ENCODE data around the gene AOX1.
"Not testable (repeated sequence)": the region's sequence is repeated elsewhere in the genome, so short reads cannot be mapped to it uniquely, and the experiment has no call there.

AOX1 gene

DNA sequence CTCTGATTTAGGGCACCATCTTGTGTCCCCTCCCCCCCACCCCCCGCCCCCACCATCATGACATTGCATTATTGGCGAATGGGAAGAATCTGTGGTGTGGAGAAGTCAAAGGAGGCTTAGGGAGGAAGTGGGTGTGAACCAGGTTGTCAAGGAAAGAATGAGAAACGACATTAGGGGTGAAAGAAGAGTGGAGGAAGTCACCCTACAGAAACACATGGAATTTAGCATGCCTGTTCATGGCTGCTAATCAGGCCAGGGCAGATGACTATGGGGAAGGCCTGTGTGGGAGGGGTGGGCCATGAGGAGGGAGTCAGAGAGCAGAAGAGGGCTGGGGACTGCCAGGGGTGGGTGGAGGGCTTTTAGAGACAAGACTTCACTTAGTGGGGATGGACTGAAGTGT lies 81.6 kb downstream of the AOX1 start:
- no peak for DNase-seq (ENCODE audit: low spot score)

DNA sequence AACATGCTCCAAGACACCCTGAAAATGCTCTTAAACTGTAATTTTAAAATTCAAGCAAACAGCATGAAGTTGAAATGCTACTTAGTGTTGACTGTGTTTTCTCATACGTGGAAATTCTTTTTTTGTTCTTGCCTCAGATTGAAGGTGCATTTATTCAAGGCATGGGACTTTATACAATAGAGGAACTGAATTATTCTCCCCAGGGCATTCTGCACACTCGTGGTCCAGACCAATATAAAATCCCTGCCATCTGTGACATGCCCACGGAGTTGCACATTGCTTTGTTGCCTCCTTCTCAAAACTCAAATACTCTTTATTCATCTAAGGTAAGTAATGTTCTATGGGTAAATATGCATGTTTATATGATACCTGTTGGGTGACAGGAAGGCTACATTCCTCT lies 82.7 kb downstream of the AOX1 start:
- DNase-seq (ENCODE audit: low spot score) = no peak

DNA sequence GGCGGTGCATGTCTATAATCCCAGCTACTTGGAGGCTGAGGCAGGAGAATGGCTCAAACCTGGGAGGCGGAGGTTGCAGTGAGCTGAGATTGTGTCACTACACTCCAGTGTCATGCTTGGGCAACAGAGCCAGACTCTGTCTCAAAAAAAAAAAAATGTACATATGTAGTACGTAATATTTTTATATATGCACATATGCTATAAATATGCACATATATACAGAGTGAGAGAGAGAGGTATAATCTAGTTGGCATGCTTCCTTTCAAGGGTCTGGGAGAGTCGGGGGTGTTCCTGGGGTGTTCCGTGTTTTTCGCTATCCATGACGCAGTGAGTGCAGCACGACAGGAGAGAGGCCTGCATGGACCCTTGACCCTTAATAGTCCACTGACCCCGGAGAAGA lies 83.5 kb downstream of the AOX1 start:
- no peak for DNase-seq (ENCODE audit: low spot score)

DNA sequence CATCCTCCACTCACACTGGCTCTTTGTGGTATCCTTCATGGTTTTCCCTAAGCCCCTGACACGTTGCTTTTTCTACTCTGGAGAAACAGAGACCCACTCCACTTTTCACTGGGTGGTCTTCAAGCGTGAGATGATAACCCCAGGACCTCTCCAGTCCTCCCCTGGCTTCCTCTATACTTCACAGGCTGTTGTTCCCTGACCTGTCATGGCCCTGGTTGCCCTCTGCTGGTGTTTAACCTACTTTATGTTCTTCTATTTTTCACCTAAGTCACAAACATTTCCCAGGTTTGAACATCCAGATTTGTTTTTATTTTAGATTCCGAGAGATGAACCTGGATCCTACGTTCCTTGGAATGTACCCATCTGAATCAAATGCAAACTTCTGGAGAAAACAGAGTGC lies 84.5 kb downstream of the AOX1 start:
- DNase-seq (ENCODE audit: low spot score) = no peak

DNA sequence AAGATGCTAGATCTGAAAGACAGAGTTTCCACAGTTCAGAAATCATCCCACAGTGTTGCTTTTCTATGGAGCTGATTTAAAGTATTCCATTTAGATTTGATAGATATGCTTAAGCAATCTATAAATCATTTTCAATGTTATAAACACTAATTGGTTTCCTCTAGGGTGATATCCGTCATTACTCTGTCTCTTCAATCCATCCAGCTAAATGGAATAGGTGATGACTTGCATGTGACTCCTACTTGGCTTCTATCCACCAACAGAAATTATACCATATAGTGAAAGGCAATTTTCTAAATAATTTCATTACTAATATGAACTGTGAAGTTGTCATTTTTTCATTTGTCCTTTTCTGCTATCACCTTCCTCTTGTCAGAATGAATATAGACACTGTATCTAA lies 84.9 kb downstream of the AOX1 start:
- no peak for DNase-seq (ENCODE audit: low spot score)

DNA sequence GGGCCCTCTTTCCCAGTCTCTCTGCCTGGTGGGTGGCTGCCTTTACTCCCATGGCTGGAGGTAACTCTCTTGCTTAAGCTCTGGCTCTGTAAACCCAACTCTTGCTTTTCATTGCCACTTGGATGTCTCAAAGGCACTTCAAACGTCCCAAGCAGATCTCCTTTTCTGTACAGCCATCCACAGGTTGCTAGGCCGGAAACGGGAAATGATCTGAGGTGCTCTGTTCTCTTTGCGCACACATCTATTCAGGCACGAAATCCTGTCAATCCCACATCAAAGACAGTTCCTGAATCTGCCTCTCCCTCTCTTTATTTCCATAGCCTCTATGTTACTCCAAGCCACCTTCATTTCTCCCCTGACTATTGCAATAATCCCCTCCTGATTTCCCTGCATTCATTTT lies 87.4 kb downstream of the AOX1 start:
- DNase-seq (ENCODE audit: low spot score) = no peak

DNA sequence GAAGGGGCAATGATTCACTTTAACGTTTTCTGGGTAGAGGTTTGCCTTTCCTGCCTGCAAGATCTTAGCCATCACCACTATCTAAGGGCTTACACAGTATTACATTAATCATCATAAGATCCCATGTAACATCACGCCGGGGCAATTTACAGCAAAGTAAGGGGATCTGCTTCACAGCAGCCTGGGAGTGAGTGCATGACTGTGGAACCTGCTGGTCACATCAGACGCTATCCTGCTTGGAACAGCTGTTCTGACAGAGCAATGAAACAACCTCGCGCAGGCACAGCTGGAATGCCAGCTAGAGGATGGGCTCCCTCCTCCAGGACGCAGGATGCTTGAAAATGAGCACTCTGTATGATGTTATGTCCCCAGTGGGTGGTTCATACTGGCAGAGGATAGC lies 89.0 kb downstream of the AOX1 start:
- no peak for DNase-seq (ENCODE audit: low spot score)

DNA sequence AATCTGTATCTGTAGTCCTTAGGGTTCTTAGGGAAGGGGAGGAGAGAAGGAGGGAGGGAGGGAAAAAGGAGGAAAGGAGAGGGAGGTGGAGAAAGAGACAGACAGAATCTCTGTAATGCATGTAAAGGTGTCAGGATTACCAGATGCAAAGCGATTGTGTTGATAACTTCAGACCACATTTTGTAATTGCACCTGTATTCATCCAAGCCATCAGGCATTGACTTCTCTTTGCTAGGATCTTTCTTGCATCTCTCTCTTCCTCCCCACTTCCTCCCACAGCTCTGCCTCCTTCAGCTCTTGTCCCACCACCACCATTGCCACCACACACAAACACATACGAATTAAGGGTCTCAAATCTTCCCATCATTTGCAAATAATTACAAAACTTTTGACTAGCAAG lies 91.4 kb downstream of the AOX1 start:
- DNase-seq (ENCODE audit: low spot score) = no peak

DNA sequence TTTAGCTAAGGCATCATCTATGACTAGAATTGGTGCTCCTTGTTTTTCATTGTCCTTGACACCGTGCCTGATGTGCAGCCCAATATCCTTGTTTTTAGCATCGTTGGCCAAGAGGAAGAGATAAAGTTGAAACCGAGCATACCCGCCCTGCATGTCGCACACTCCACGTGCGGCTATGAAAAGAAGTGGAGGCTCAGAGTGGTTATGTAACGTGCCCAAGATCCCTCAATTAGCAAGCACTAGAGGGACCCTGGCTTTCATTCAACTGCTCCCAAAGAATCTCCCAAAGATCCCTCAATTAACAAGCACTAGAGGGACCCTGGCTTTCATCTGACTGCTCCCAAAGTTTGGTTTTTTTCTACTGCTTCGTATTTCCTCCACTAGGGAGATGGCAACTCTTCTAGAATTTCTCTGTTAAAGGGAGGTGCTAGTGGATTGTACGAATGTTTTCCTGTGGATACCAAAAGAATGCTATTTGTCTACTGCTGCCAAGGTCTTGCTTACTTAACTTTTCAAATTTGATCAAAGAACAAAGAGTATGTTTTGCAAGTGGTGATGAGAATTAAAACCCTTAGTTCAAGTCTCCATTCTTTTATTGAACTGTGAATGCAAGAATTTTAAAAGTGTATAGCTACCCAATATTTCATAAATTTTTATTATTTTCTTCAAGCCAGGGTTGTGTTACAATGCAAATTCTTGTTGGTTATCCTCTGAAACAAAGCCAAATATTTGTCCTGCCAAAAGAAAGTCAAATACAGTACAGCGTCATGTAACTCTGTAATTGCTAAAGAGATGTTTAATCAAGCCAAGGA lies 92.1 kb downstream of the AOX1 start:
- DNase-seq (ENCODE audit: low spot score) = no peak

DNA sequence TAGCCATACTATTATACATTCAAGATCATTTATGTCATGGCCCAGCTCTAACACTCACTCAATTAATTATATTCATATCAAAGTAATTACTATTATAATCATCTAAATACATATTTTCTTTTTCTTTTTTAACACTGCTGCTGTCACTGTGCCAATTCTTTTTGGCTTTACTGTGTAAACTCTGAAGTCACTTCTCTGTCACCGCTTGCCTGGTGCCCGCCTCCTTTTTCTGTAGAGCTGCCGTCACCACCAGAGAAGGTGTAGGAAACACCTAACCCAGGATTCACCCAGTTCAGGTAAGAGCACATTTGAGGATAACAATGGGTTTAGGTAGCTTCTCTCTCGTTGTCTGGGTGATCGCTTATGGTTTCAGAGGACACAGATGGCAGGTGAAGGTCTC lies 93.3 kb downstream of the AOX1 start:
- DNase-seq (ENCODE audit: low spot score) = no peak

DNA sequence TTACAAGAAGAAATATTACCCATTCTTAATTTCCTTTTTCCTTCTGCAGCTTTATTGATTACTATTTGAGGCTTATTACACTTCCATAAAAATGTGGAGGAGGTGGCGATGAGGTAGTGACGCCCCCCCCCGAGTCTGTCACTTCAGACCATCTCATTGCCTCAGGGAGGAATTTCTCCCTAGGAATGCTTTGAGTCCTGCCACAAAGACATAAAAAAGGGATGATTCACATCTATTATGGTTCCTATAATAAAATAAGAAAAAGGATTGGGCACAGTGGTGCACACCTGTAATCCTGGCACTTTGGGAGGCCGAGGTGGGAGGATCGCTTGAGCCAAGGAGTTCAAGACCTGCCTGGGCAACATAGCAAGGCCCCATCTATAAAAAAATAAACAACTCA lies 93.7 kb downstream of the AOX1 start:
- no peak for DNase-seq (ENCODE audit: low spot score)

DNA sequence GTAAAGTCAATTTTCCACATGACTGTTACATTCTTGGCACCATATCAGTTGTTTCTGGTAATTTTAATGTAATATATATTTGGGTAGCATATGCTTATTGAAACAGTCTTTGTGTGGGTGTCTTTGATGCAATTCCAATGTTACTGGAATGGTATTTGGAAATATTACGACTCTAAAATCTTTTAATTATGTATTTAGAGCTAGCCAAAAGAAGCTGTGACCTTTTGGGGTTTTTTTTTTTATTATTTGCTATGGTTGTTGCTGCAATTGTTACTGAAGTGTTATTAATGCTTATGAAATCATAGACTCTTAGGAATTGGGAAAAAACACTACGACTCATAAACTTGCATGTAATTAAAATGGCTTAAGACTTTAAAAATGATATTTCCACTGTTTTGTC lies 95.9 kb downstream of the AOX1 start:
- no peak for DNase-seq (ENCODE audit: low spot score)

DNA sequence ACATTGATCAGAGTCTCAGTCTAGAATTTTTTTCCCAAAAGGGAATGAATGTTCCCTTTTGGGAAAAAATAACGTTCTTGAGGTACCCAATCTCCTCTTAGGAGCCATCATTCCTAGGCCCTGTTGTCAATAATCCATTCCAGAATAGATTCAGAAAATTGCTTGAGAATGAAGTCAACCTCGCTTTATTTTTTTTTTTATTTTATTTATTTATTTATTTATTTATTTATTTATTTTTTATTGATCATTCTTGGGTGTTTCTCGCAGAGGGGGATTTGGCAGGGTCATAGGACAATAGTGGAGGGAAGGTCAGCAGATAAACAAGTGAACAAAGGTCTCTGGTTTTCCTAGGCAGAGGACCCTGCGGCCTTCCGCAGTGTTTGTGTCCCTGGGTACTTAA lies 96.6 kb downstream of the AOX1 start:
- not testable (repeated sequence) for DNase-seq (ENCODE audit: low spot score)

DNA sequence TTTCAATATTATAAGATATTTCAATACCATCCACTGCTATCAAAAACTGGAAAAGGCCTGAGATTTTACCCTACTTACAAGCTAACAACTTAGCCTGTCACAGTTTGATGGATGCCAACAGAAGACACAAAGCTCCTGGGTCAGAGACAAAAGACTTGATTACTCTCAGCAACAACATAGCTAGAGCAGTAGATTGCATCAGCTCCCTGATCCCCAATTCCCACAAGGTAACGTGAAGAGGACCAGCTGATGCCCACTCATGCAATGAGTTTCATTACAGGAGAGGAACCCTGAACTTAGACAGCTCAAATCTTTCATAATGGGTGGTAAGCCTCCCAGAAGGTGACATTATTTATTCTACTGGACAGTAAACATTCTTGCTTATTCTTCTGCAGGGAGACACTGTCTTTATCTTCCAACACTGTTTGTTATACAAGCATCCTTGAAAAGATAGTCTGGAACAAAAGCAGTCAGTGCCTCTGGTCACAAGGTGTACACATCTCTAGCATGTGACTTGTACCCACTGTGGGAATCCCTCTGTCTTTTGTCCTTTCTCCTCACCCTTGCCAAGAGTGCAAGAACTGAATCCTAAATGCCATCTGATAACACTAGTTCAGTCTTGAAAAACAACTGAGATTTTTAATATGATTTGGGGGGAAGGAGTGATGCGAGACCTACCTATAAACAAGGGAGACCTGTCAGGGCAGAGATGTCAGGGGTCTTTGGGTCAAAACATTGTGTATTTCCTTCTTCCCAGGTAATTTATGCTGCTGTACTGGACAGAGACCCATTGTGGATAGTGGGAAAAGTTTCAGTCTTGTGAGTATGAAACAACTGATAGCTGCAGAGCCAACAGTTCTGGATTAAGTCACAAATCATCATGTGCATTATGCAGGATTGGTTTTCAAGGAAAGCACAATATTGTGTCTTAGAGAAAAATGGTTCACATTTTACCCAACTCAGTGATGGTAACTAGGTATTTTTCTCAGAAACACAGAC lies 102.4 kb downstream of the AOX1 start:
- DNase-seq (ENCODE audit: low spot score) = no peak

DNA sequence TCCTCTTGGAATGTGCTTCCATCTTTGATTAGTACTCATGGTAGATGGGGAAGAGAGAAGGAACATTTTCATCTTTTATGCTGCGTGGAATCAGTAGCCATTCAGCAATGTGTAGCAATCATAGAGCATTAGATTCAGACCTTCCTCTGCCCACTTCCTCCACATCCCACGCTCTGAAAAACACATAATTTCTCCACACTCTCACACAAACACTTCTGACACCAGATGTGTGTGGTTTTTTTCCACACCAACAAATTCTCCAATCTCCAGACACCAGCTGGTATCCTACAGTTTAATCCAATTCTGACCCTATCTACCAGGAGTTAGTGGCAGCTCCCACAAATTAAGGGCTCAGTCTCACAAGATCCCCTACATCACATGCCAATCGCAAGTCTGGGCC lies 103.3 kb downstream of the AOX1 start:
- DNase-seq (ENCODE audit: low spot score) = no peak

DNA sequence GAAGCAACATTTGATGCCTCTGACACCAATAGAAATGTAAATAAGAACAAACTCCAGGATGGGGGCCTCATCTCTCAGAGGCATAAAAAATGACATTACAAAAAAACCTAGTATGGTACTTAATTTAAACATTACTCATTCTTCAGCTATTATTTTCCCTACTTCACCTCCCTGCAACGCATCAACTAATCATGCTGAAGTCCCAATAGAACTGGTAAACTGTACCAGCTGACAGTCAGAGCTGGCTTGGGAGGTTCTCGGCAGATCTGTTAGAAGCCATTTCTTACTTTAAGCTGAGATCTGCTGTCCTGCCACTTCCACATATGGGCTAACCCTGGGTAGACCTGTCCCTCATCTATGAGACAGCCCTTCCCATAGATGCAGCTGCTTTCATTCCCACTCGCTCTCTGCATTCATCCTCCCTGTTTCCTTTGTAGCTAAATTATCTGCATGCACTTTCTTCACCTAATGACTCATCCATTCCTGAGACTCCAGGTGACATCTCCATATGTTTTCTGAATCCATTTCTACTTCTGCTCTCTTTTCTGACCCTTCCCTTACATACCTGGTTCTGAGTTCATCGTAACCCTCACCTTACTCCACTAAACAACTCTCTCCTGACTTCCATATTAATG lies 108.1 kb downstream of the AOX1 start:
- no peak for DNase-seq (ENCODE audit: low spot score)

DNA sequence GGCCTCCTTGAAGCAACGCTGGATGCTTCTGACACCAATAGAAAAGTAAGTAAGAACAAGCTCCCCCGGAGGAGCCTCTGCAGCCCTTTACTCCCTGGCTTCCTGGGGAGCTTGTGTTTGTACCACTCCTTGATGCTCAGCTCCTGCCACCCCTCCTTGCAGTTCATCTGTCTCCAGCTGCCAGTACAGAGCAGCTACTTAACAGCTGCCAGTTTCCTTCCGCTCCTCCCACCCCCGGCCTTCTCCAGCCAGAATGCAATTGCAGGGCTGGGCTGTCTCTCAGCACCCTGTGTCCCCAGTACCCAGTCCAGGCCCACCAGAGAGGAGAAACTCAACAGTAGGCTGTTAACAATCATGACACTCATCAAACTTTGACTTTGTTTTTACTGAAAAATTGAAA lies 109.4 kb downstream of the AOX1 start:
- no peak for DNase-seq (ENCODE audit: low spot score)

DNA sequence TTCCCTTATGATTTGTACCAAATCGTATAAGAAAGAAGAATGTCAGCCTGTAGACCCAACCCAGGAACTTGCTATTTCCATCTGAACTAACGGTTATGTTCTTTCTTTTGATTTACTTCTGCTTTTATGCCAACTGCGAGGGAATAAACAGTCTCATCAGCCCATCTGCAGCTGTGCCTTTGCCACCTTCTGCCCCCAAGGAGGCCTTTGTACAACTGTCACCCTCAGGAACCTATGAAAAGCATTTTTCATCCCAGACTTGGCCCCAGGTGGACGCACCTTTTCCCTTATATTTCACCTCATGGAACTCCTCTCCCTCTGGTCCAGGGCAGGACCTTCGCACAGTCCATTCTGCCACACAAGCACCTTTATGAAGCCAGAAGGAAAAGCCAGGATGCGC lies 109.8 kb downstream of the AOX1 start:
- no peak for DNase-seq (ENCODE audit: low spot score)

DNA sequence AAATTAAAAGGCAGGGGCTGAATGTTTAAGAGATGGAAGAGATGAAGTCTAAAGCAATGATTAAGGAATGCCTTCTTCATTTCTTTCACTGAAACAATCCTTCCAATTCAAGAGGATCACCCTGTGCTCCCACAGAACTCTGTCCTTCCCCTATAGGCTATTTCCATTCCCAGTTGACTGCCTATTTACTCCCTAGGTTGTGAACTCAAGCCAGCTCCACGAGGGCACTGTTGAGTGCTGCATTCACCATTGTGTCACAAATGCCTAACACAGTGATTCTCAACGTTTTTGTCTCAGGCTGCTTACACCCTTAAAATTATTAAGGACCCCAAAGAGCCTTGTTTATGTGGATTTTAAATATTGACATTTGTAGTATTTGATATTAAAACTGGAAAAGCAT lies 112.4 kb downstream of the AOX1 start:
- DNase-seq (ENCODE audit: low spot score) = no peak

DNA sequence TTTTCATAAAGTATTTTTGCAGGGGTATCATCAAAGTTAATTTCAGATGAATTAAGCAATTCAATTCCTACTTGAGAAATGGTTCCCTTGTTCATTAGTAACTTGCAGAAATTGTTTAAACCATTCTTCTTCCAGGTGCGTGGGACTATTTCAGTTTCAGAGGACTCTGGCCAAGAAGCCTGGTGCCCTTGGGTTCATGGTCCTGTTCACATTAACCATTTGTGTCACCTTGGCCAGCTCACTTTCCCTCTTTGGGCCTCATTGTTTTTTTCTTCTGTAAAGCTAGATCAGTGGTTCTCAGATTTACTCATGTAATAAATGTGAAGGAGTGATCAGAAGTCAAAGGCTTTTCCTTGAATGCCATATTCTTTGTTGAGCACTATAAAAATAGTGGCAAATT lies 113.5 kb downstream of the AOX1 start:
- no peak for DNase-seq (ENCODE audit: low spot score)

DNA sequence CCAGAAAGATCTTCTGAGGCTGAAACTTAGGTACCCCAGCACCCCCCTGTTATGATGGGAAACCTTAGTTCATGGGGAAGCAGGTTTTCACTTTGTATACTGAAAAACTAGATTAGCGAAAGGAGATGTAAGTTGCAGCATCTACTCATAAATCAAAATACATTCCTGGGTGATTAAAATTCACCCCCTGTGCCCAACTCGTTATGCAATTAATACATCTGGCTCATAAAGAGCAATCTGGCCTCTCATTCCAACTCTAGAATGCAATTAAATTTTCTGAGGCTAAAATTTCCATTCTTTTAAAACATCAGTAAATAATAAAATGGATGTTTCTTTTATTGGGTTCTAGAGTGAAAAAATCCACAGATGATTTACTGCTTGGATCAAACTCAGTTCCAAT lies 115.0 kb downstream of the AOX1 start:
- no peak for DNase-seq (ENCODE audit: low spot score)

DNA sequence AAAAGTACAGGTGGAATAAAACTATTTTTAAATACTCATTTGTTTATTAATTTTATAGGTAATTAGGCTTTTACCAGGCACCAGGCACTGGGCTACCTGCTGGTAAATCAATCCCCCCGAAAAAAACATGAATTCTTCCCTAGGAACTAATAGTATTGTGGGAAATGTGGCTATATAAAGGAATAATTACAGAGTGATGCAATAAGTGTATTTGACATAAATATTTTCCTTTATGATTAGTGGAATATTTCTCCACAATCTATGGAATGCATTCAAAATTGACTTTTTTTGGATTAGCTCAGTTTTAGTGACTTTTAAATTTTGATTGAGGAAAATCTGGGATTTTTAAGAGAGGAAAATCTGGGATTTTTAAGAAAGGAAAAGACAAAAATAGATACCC lies 116.2 kb downstream of the AOX1 start:
- no peak for DNase-seq (ENCODE audit: low spot score)

DNA sequence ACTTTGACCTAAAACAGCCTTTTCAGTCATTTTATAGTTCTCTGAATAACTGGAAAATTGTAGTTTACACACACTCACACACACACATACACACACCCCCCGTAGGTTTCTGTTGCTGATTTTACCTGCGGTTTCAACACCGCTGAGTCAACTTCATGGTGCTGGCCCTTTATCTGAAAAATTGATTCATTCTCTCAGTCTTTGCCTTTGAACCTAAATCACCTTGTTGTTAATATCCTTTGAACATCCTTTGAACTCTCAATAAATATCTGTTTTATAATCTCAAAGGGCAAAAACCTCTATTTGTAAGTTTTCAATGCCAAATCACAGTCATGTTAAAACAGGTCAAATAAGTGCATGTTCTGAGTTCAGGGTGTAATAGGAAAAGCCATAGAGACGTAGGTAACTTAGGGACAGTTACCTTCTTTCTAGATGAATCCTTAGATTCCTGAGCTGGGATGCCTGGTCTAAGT lies 116.9 kb downstream of the AOX1 start:
- peak; percentile 79 for DNase-seq (ENCODE audit: low spot score)

All from activated CD4-positive, alpha-beta T cell treated with anti-CD3 and anti-CD28 coated beads, Interleukin-2, Interleukin-4, amounts not matched to agents 100 ng/mL and 50 ng/mL, durations not matched to agents 16 hours and 8 hours (primary cell).